ENCODE measurements around the gene STARD5.

The STARD5 gene

DNA sequence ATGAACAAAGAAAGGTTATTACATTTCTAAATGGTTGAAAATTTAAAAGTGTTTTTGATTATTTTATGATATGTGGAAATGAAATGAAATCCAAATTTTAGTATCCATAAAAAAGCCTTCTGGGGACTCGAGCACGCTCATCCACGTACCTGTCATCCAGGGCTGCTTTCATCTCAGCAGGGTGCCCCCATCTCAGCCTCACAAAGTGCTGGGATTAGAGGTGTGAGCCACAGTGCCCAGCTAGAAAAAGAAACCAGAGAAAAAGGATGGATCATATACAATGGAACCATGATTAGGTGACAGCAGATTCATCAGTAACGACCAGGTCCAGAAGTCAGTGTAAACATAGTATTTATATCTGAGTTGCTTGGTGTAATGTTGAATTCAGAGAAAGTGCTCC is 49.7 kb downstream of the STARD5 start:
- no peak for DNase-seq (ENCODE audit: low read depth in 2 of 2)

DNA sequence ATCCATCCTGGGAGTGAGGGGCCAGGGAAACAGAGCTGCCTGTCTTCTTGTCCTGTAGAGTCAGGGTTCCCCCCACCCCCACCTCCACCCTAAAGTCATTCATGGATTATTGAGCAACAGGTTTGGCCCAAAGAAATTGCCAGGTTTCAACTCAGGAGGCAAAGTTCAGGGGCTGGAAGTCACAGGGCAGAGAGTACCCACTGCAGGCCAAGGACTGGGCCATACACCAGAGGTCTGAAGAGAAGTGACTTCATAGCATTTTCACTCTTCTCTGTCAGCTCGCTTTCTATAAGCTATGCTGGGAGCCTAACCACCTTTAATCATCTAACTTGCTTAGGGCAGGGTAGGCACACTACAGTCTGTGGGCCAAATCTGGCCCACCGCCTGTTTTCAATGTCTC is 50.1 kb downstream of the STARD5 start:
- no peak for DNase-seq (ENCODE audit: low read depth in 2 of 2)

DNA sequence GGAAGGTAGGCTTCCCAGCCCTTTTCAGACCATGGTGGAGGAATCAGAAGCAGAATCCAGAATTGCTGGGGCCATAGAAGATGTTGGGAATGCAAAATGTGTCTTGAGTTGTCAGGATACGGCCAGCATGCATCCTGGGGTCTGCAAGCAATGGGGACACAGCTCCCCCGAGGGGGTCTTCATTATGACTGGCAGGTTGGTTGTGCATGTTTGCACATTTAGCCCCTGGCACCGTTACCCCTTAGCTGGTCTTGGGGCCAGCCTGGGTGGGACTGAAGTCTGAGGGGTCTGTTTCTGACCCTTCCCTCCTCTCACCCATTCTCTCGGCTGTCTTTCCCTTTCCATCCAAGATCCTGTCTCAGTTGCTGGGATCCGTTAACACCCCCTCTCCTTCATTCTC is 50.7 kb downstream of the STARD5 start:
- DNase-seq (ENCODE audit: low read depth in 2 of 2): no peak

DNA sequence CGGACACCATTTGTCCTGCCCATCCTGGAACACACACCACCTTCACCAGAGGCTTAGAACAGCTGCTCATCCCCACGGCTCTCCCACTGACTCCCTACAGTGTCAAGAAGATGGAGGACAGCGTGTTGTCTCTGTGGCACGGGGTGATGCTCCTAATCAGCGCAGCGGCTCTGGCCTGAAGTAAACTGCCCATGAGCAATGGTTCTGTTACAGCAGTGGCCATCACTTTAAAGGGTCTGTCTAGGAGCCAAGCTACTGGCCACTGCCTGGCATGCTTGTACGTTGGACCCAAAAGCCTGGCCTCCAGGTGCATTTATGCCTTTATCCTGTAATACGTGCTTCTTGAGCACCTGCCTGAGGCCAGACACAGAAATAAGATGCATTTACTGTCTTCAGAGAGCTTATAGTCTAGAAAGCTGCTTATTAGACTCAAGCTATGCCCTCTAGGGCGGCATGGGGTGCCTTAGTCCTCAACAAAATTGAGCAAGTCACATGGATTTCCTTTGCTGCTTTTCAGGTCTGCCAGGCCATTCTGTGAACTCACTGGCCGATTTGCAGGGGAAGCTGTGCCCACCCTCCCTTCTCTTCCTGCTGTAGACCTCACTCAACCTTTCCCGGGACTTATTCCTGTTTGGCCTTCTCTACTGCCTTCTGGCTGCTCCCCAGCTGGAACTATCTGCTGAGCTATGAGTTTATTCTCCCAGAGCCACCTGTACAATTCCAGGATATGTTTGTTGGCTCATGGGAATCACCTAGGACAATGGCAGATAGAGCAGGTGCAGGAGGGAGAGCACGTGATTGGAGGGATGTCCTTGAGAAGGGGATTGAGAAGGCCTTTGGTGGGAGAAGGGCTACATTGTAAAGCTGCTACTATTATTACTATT is 51.9 kb downstream of the STARD5 start:
- no peak for DNase-seq (ENCODE audit: low read depth in 2 of 2)

DNA sequence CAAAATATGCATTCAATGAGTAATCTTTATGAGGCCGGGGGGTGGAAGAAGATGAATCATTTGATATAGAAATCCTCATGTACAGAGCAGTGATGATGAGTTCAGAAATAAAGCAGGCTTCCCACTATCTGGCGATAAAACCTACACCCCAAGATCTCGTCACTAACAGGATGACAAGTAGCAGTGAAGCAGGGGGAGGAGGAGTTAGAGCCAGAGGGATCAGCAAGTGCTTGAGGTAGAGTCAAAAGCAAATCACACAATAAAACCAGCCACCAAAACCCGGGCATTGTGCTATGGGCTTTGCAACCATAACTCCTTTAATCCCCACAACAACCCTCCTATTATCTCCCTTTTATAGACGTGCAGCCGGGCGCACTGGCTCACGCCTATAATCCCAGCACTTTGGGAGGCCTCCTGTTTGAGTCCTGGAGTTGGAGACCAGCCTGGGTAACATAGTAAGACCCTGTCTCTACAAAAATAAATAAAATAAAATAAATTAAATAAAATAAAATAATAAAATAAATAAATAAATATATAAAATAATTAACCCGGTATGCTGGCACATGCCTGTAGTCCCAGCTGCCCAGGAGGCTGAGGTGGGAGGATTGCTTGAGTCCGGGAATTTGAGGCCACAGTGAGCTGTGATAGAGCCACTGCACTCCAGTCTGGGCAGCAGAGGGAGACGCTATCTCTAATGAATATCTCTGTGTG is 53.0 kb downstream of the STARD5 start:
- no peak for DNase-seq (ENCODE audit: low read depth in 2 of 2)

DNA sequence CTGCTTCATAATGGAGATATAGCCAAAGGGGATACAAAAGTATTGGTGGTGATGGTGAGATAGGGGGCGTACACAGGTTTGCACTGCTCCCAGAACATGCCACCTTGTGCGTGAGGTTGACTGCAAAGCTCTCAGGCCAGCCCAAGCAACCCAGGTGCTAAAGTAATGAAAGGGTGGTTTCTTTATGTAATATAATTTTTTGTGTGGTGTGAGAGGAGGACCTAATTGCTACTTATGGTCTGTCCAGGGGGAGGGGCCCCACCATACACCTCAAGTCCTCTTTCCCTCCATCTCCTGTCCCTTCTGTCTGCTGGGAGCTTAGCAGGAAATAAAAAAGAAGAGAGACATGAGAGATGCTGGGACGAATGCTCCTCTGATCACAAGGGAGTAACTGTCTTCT is 53.8 kb downstream of the STARD5 start:
- DNase-seq (ENCODE audit: low read depth in 2 of 2): no peak

DNA sequence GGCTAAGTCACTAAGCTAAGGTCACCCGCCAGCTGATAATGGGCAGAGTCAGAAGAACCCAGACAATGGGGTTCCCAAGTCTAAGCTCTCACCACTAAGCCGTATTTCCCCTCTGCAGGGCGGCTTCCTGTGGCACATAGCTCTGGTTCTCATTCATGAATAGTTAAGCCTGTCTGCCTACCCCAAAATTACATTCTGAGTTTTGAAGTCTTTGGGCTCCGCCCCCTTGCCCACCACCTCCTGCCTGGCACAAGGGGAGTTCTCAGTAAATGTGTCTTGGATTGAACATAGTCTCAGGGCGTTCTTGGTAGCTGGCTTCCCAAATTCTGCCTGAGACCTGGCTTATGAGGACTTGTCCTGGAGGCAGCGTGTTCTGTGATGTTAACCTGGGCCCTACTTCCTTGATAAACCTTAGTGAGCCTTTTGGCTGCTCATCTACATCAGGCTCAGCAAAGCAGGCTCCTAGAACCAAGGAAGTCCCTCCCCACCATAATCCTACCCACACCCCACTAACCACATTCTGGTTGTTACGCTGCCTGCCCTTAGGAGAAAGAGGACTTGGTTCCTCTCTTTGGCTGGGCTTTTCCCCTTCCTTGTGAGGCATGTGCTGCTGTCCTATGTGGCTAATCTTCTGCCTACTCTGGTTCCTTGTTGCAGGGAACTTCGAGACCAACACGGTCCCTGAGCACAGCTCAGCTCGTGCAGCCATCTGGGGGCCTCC is 54.9 kb downstream of the STARD5 start:
- DNase-seq (ENCODE audit: low read depth in 2 of 2): no peak

DNA sequence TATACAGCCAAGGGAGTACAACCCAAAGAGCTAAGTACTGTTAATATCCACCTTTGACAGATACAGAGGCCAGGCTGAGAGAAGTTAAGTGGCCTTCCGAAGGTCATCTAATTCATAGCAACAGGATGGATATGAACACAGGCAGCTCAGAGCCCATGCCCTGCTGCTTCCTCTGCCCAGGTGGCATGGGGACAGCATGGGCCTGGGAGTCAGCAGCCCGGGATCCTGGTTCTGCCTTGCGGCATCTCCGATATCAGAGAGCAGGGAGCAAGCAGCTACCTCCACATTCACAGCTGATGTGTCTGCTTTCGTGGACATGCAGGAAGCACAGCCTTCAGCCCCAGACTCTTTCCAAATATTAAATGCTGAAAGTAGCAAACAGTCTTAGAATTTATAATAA is 55.6 kb downstream of the STARD5 start:
- DNase-seq (ENCODE audit: low read depth in 2 of 2): no peak

DNA sequence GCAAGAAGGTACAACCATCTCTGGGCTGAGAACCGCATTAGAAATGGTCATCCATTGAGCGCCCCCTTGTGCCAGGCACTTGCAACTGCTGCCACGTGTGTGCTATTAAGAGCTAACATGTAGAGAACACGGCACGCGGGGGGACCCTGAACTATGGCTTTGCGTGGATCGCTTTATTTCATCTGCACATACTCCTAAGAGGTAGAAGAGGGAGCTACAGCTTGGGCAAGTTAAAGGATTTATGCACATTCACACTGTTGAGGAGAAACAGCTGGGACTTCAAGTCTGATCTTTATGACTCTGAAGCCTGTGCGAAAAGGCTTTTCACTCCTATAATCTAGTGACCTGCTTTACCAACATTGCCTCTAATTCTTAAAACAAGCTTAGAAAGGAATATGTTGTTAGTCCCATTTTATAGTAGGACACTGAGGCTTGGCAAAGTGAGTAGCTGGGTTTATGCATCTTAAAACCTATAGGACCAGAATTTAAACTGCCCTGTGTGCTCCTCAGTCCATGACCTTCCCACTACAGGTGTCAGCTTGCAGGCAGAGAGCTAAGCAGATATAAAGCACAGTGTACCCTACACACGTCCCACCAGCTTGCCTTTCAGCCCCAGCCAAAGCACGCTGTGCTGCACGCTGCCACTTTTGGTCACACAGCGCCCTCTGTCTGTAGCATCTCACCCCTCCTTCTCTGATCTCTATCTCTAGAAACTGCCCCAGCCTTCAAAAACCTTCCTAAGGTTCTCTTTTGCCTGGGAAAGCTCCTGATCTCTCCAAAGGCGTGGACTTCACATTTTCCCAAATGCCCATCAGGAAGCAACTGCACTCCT is 57.8 kb downstream of the STARD5 start:
- DNase-seq (ENCODE audit: low read depth in 2 of 2): peak; percentile 71 to 88

DNA sequence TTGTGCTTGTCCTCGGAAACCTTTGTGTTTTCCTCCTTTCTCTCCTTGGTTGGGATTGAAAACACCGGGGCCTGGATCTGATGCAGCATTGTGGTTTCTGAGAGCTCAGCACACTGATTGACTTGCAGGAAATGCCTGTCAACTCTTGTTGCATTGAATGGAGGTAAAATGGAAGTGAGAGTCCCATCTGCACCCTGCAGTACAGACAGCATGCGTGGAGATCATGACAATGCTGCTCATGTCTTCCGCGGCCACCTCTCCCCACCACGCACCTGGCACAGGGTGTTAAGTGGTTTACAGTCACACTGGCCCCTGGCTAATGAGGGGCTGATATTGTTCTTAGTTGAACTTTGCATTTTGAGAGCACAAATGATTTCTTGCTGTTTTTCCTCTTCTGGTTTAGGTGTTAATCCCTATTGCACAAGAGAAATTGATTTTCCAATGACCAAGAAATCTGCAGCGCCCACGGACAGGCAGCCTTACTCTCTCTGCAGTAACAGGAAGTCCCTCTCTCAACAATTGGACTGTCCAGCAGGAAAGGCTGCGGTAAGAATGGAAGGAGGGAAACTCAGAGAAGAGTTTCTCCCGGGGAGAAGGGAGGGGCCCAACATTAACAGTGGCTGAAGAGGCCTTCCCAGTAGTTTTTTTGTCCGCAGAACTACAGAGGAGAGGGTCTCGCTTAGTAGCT is 58.5 kb downstream of the STARD5 start:
- no peak for DNase-seq (ENCODE audit: low read depth in 2 of 2)

DNA sequence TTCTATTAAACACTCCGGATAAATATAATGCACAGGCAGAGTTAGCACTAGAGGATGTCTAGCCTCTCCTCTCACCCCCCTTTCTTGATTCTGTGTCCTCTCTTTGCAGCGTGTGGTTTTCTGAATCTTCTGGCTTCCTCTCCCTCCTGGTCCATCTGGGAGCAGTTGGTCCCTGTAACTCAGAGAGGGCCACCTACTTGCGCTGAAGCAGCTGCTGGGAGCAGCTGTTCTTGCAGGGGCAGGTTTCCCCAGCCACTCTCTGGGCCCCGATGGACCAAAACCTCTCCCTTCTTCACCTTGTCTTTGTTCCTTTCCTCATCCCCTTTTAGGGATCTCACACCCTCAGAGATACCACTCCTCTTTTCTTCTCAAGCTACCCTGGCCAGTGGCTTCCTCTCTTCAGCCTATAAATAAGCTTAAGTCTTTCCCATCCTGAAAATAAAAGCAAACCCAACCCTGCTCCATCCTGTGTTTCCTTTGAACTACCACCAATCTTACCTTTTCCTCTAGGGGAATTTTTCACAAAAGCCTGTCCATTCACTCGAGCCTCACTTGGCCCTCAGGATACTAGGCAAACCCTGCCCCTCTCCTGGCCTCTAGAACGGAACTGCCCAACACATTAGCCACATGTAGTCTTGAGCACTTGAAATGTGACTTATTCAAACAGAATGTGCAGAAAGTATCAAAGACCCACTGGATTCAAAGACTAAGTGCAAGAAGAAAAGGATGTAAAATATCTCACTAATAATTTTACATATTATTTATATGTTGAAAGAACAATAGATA is 59.7 kb downstream of the STARD5 start:
- DNase-seq (ENCODE audit: low read depth in 2 of 2): no peak

DNA sequence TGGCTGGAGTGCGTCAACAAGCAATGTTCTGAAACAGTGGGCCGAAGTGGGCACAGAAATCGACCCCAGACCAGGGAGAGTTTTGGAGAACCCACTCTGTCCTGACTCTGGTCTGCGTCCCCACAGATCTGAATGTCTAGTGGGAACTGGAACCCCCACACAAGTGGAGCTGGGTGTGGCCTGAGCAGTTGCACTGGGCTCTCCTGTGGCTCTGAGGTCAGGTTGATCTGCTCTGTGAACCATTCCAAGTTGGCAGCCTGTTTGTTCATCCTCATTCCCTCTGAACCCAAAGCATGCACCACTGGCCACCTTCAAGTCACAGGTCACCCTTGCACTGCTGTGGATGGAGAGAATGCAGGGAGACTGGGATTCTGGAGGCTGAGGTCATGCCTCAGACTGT is 60.5 kb downstream of the STARD5 start:
- no peak for DNase-seq (ENCODE audit: low read depth in 2 of 2)

DNA sequence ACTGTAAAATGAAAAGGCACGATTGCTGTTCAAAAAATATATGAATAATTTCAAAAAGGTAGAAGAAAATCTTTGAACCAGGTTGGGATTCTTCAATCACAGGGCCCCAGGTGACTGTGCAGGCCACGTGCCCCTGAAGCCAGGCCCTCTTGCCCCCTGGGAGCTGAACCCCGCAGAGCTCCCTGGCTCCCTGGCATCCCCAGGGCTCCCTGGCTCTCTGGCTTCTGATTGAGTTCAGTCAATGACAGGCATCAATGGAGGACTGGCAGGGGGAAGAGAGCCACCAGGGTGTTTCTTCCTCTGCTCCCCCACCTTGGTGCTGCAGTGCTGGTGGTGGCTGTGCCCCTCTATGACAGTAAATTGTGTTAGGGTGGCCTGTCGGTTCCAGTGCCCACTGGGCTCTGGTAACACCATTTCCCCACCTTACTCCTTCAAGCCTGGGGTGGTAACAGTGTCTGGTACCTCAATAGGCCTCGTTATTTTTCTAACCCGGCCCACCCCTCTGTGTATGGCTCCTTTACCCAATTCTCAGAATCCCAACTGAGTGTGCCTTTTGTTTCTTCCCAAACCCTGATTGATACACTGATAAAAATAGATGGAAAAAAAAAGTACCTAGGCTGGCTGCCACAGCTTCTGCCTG is 62.6 kb downstream of the STARD5 start:
- no peak for DNase-seq (ENCODE audit: low read depth in 2 of 2)

DNA sequence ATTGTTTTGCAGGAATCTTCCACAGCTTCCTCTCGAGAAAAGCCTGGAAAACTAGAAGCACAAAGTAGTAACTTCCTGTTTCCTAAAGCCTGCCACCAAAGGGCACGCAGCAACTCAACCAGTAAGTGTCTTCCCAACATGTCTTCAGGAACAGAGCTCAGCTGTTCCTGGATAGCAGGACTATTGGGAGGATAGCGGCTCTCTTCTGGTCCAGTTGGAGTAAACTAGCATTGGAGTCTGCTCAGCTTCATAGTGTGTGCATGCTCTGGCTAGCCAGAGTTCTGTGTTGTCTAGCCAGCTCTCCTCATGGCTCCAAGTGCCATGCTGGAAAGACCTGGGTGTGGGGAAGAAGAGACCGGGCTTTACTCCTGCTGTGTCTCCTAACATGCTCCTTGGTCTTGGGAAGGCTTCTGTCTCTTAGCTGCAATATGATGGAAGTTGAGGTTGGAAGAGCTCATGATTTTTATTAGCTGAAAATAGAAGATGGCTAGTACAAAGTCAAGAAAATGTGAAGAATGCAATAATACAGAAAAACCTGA is 64.1 kb downstream of the STARD5 start:
- no peak for DNase-seq (ENCODE audit: low read depth in 2 of 2)
